ENCODE data around the gene USO1.
"Not testable (repeated sequence)": the region's sequence is repeated elsewhere in the genome, so short reads cannot be mapped to it uniquely, and the experiment has no call there.

The USO1 gene

GRCh38 chr4:75714011-75714410, 10.4 kb upstream of the USO1 start:
- no peak for DNase-seq

GRCh38 chr4:75714704-75715103, 9.7 kb upstream of the USO1 start:
- DNase-seq, result no peak

DNA sequence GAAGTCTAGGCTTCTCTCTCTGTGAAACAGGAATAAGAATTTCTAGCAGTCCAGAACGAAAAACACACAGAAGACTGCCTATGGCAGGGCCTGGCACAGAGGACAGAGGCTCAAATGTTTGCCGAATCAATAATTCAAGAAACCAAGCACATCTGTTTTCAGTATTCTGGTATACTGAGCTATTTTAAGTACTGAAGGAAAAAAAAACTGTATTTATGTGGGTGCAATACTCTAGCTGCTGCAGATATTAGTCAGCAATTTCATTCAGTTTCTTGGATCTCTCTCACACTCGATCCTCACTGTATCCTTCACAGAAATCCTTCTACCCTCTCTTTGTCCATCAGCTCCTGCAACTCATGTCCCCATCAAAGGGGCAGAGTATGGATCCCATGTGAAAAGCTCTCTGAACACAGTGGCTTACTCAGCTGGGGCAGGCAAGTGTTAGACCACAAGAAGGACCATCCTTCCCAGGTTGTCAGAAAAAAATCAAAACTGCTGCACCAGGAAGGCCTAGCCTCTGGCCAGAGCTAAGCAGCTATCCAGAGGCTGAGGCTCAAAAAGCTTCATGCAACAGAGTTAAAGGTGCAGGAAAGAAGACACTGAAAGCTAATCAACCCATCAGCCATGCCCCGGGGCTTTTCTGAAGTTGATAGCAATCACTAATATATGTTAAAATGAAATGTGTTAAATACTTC, 9.1 kb upstream of the USO1 start:
- no peak for DNase-seq

- not testable (repeated sequence) for DNase-seq
These were observed 8.3 kb upstream of the USO1 start for GRCh38 chr4:75716054-75716453.

DNA sequence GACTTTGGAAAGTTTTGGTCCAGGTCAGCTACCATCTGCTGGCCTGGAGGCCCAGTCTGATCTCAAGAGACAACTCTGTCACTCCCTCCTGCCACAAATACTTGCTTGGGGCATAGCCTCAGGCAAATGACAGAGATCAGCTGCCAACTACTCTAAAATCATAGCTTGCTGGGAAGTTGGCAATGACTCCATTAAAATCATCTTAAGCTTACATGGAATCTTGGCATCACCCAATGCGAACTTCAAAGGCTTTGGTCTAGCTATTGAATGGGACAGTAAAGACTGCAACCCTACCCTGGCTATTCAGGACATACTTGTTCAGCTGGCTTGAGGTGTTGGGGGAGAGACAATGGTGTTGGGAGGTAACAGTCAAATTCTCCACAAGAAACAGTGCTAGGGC, 7.0 kb upstream of the USO1 start:
- DNase-seq, result no peak

DNA sequence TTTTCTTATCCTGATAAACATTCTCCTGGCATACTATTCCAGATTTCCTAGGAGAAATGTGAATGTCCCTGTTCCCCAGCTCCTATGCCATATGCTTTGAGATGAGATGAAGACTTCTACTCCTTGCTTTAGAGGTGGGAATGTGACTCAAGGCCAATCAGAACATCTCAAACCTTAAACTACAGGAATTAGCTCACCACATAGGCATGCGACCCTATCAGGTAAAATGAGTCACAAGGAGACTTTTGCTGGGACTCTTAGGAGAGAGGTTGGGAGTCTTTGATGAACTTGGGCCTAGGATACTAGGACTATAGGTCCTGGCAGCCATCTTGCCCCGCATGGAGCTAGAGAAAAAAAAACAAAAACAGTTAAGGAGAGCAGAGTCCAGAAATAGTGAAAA, 5.8 kb upstream of the USO1 start:
- no peak for DNase-seq

GRCh38 chr4:75722417-75722816, 2.0 kb upstream of the USO1 start:
- DNase-seq, result no peak

- DNase-seq, result no peak
These were observed 963 bp upstream of the USO1 start for GRCh38 chr4:75723163-75724065.

DNA sequence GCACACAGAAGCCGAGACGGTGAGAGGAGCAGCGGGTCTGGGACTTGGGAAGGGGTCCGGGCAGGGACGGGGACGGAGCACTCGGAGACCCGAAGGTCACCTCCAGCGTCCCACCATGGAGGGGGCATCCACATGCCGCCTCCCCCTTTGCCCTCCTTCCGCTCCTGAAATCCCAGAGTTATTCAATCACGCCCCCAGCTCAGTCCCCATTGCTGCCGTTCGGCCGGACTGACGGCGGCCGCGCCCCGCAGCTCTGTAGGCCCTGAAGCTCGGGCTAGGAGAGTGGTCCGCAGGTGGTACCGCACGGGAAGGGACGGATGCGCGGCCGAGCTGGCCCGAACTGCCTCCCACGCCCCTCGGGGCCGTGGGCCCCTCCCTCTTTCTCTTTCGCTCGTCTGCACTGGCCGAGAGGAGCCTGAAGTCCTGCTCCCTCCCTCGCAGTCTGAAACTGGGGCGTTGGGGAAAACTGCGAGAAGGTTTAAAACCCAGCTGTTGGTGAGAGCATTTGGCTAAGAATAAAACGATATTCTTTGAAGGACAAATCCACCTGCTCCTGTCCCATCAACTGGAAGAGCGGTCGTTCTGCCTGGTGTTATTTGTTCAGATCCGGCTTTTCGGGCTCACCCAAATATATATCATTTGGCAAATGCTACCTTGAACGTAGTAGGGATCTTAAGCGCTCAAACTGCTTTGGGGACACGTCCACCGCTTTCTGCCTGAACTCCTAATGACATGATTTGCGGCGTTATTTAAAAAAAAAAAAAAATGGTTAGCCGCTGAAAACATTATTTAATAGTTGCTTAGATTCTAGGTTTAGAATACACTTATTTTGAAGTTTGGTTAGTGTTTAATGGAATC, 719 bp downstream of the USO1 start:
- DNase-seq, result no peak

DNA sequence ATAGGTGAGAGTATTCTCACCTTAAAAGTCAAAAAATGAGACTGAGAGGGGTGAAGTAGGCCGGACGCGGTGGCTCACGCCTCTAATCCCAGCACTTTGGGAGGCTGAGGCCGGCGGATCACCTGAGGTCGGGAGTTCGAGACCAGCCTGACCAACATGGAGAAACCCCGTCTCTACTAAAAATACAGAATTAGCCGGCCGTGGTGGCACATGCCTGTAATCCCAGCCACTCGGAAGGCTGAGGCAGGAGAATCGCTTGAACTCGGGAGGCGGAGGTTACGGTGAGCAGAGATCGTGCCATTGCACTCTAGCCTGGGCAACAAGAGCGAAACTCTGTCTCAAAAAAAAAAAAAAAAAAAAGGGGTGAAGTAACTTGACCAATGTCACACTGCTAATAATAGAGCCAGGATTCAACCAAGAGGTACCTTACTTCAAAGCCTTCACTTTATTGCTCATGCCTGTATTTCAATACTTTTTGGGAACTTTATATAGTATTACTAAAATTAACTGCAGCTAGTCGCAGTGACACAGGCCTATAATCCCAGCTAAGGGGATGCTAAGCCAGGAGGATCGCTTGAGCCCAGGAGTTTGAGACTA, 1.7 kb downstream of the USO1 start:
- not testable (repeated sequence) for DNase-seq

GRCh38 chr4:75726577-75726976, 2.2 kb downstream of the USO1 start:
- no peak for DNase-seq

- no peak for DNase-seq
These were observed 2.7 kb downstream of the USO1 start for GRCh38 chr4:75727073-75727472.

DNA sequence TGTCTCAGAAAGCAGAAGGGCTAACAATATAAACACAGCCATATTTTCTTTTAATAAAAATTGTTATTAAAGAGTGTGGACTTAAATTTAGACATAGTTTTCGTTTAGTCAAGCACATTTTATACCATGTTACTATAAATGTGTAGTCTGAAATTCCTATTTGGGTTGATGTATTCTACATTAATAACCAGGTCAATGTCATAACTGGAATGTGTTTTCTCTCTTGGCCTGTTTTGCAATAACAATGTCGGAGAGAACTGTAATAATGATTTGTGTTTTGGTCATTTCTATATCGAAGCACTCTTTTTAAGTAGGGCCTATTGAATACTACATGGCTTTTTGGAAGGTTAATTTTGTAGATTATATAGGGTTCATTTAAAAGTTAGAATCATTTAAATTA, 5.5 kb downstream of the USO1 start:
- DNase-seq, result no peak

GRCh38 chr4:75733369-75733768, 9.0 kb downstream of the USO1 start:
- DNase-seq, result no peak

DNA sequence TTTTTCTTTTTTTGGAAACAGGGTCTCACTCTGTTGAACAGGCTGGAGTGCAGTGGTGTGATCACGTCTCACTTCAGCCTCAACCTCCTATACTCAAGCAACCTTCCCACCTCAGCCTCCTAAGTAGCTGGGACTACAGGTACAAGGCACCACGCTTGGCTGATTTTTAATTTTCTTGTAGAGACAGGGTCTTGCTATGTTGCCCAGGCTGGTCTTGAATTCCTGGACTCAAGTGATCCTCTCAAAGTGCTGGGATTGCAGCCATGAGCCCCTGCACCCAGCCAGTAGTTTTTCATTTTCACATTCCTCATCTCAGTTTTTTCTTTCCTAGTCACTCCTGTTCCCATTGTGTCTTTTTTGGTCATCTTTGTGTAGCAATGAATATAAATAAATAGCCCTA, 11.1 kb downstream of the USO1 start:
- no peak for DNase-seq

- DNase-seq, result no peak
These were observed 12.5 kb downstream of the USO1 start for GRCh38 chr4:75736862-75737261.

GRCh38 chr4:75737398-75737797, 13.0 kb downstream of the USO1 start:
- no peak for DNase-seq

- no peak for DNase-seq
These were observed 16.6 kb downstream of the USO1 start for GRCh38 chr4:75741027-75741426.

GRCh38 chr4:75742451-75742850, 18.1 kb downstream of the USO1 start:
- DNase-seq, result no peak

DNA sequence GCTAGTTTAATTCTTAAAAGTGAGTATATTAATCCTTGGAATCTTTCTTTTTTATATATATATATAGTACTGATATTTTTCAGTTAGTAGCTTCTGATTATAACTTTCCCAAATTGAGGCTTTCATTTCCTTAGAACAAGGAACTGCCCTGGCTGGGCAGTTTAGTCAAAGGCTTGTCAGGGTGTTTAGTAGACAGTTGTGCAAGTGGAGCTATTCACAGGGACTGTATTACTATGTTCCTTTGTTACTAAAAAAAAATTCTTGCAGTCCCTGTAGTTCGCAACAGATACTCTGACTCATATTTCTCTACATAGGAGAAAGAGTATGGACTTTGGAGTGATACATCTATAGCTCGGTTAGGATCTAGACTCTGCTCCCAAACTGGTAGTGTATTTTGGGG, 20.8 kb downstream of the USO1 start:
- no peak for DNase-seq

DNA sequence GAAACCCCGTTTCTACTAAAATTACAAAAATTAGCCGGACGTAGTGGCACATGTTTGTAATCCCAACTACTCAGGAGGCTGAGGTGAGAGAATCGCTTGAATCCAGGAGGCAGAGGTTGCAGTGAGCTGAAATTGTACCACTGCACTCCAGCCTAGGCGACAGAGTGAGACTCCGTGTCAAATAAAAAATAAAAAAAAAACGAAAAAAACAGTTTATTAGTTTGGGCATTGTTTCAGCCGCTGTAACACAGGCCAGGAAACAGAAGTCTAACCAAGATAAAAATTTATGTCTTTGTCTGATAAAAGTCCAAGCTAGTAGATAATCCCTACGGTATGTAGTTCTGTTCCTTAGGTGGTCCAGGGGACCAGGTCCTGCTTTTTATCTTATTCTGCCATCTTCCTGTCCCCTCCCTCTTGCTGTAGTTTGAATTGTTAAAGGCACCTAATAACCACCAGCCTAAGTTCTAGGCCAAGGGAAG, 21.4 kb downstream of the USO1 start:
- DNase-seq, result no peak

DNA sequence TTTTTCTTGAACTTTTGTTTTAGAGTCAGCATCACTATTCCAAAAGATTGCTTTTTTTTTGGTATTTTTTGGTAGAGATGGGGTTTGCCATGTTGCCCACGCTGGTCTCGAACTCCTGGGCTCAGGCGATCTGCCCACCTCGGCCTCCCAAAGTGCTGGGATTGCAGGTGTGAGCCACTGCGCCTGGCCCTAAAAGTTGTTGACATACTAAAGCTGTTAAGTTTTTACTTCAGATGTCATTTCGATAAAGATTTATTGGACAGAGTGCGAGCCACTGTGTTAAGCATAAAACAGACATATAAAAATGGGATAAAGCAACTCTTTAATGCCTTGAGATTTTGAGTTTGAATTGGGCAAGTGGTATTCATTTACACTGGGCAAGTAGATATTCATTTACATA, 28.3 kb downstream of the USO1 start:
- no peak for DNase-seq

GRCh38 chr4:75769036-75769435, 44.7 kb downstream of the USO1 start:
- no peak for DNase-seq
